Muscle layer of colon (tissue), 2 donors: Measurements from ENCODE around the gene GPHN.

ENCODE experiments used
- H3K27ac ChIP-seq: one replicate; pipeline ENCODE4 v1.7.0; 2013; ENCODE audit warnings: low read depth, mild to moderate bottlenecking, low read length, moderate library complexity
- H3K27me3 ChIP-seq, 2 donors: one replicate each; pipeline ENCODE4 v1.7.0; 2013; ENCODE audit warnings: low read length in 2 of 2, mild to moderate bottlenecking in 2 of 2; ENCODE audit not compliant: insufficient read depth in 2 of 2, control insufficient read depth in 1 of 2
- H3K36me3 ChIP-seq: one replicate; pipeline ENCODE4 v1.7.0; 2013; ENCODE audit warnings: mild to moderate bottlenecking, low read length; ENCODE audit not compliant: insufficient read depth
- H3K4me1 ChIP-seq: one replicate; pipeline ENCODE4 v1.7.0; 2013; ENCODE audit warnings: mild to moderate bottlenecking, low read length; ENCODE audit not compliant: insufficient read depth
- H3K4me3 ChIP-seq, 2 donors: one replicate each; pipeline ENCODE4 v1.7.0; 2013; ENCODE audit warnings: low read length in 2 of 2, low read depth in 1 of 2, mild to moderate bottlenecking in 1 of 2, moderate library complexity in 1 of 2
- H3K9ac ChIP-seq: one replicate; pipeline ENCODE4 v1.7.0; 2013; ENCODE audit warnings: low read length
- H3K9me3 ChIP-seq: one replicate; pipeline ENCODE4 v1.7.0; 2013; ENCODE audit warnings: mild to moderate bottlenecking, low read length
- donor health status: abdominal sarcoma.
- donor health status: Adenocarcinoma of cecum.

Gene GPHN

GRCh38 chr14:67186172-67186768, 678.3 kb downstream of the GPHN start:
- H3K4me3 ChIP-seq, result no peak overlapping the region
- no peak overlapping the region for H3K9ac ChIP-seq
- H3K36me3 ChIP-seq, result no peaks in the 10 kb centered on the region
- H3K27ac ChIP-seq, result no peak overlapping the region
- H3K9me3 ChIP-seq, result no peaks in the 10 kb centered on the region
- H3K27me3 ChIP-seq, result no peaks in the 10 kb centered on the region
- peaks cover 22% of the 10 kb centered on the region for H3K4me1 ChIP-seq

- Histone ChIP-seq H3K9me3 (no peaks in the 10 kb centered on the region), H3K4me3 (no peak overlapping the region), H3K27me3 (no peaks in the 10 kb centered on the region), H3K27ac (no peak overlapping the region), H3K4me1 (peaks cover 22% of the 10 kb centered on the region), H3K36me3 (no peaks in the 10 kb centered on the region), H3K9ac (no peak overlapping the region)
Measured at GRCh38 chr14:67186789-67187584, 679.0 kb downstream of the GPHN start.

GRCh38 chr14:67187826-67188225, 679.9 kb downstream of the GPHN start:
- H3K27me3 ChIP-seq, result no peaks in the 10 kb centered on the region
- peaks cover 22% of the 10 kb centered on the region for H3K4me1 ChIP-seq
- no peaks in the 10 kb centered on the region for H3K36me3 ChIP-seq
- H3K9me3 ChIP-seq, result no peaks in the 10 kb centered on the region
- no peak overlapping the region for H3K4me3 ChIP-seq
- no peak overlapping the region for H3K27ac ChIP-seq
- no peak overlapping the region for H3K9ac ChIP-seq

- H3K4me3 ChIP-seq, result no peak overlapping the region
Measured at GRCh38 chr14:67188326-67188725, 680.4 kb downstream of the GPHN start.

GRCh38 chr14:67191768-67192290, 683.9 kb downstream of the GPHN start:
- H3K9ac ChIP-seq, result no peak overlapping the region
- no peak overlapping the region for H3K4me3 ChIP-seq
- H3K4me1 ChIP-seq, result peaks cover 11% of the 10 kb centered on the region
- H3K27ac ChIP-seq, result no peak overlapping the region
- H3K36me3 ChIP-seq, result no peaks in the 10 kb centered on the region
- H3K27me3 ChIP-seq, result no peaks in the 10 kb centered on the region
- H3K9me3 ChIP-seq, result no peaks in the 10 kb centered on the region

More at GRCh38 chr14:67188326-67188725, 680.4 kb downstream of the GPHN start:
- Histone ChIP-seq H3K27ac (no peak overlapping the region), H3K27me3 (no peaks in the 10 kb centered on the region), H3K9ac (no peak overlapping the region), H3K36me3 (no peaks in the 10 kb centered on the region), H3K9me3 (no peaks in the 10 kb centered on the region), H3K4me1 (peaks cover 22% of the 10 kb centered on the region)

- Histone ChIP-seq H3K9me3 (no peaks in the 10 kb centered on the region), H3K27ac (no peak overlapping the region), H3K36me3 (no peaks in the 10 kb centered on the region), H3K9ac (no peak overlapping the region), H3K4me3 (no peak overlapping the region), H3K27me3 (no peaks in the 10 kb centered on the region), H3K4me1 (peaks cover 6% of the 10 kb centered on the region)
Measured at GRCh38 chr14:67192366-67192765, 684.4 kb downstream of the GPHN start.

- Histone ChIP-seq H3K27ac (no peak overlapping the region), H3K4me3 (no peak overlapping the region), H3K4me1 (no peaks in the 10 kb centered on the region), H3K36me3 (no peaks in the 10 kb centered on the region), H3K27me3 (no peaks in the 10 kb centered on the region), H3K9ac (no peak overlapping the region), H3K9me3 (no peaks in the 10 kb centered on the region)
Measured at GRCh38 chr14:67195279-67195678, 687.3 kb downstream of the GPHN start.

- Histone ChIP-seq H3K36me3 (no peaks in the 10 kb centered on the region), H3K27me3 (no peaks in the 10 kb centered on the region), H3K4me3 (no peak overlapping the region), H3K4me1 (no peaks in the 10 kb centered on the region), H3K27ac (no peak overlapping the region), H3K9ac (no peak overlapping the region), H3K9me3 (no peaks in the 10 kb centered on the region)
Measured at GRCh38 chr14:67199016-67199415, 691.1 kb downstream of the GPHN start.

GRCh38 chr14:67207810-67208209, 699.9 kb downstream of the GPHN start:
- H3K27me3 ChIP-seq, result no peaks in the 10 kb centered on the region
- H3K4me3 ChIP-seq, result no peak overlapping the region
- no peaks in the 10 kb centered on the region for H3K9me3 ChIP-seq
- no peaks in the 10 kb centered on the region for H3K36me3 ChIP-seq
- H3K4me1 ChIP-seq, result no peaks in the 10 kb centered on the region
- H3K27ac ChIP-seq, result no peak overlapping the region
- no peak overlapping the region for H3K9ac ChIP-seq

- H3K9ac ChIP-seq, result no peak overlapping the region
- H3K9me3 ChIP-seq, result no peaks in the 10 kb centered on the region
- H3K27me3 ChIP-seq, result no peaks in the 10 kb centered on the region
- no peak overlapping the region for H3K27ac ChIP-seq
- H3K4me1 ChIP-seq, result no peaks in the 10 kb centered on the region
- no peaks in the 10 kb centered on the region for H3K36me3 ChIP-seq
- no peak overlapping the region for H3K4me3 ChIP-seq
Measured at GRCh38 chr14:67218126-67218525, 710.2 kb downstream of the GPHN start.

GRCh38 chr14:67221248-67221981, 713.5 kb downstream of the GPHN start:
- Histone ChIP-seq H3K4me3 (no peak overlapping the region), H3K9ac (no peak overlapping the region)

More at GRCh38 chr14:67221248-67221981, 713.5 kb downstream of the GPHN start:
- Histone ChIP-seq H3K9me3 (no peaks in the 10 kb centered on the region), H3K4me1 (no peaks in the 10 kb centered on the region), H3K36me3 (no peaks in the 10 kb centered on the region), H3K27ac (no peak overlapping the region), H3K27me3 (no peaks in the 10 kb centered on the region)
